ENCODE measurements around the gene CELA3A.
"Not testable (repeated sequence)": the region's sequence is repeated elsewhere in the genome, so short reads cannot be mapped to it uniquely, and the experiment has no call there.

Gene CELA3A

GRCh38 chr1:21997891-21998623 is 3.4 kb upstream of the CELA3A start:
- DNase-seq (ENCODE audit: low spot score in 2 of 2); H3K4me3 Mint-ChIP-seq; H3K27ac Mint-ChIP-seq; H3K4me1 Mint-ChIP-seq; ATAC-seq (ENCODE audit: low read depth); H3K36me3 Mint-ChIP-seq; H3K27me3 Mint-ChIP-seq; H3K9me3 Mint-ChIP-seq: not testable (repeated sequence)

- DNase-seq (ENCODE audit: low spot score in 2 of 2); H3K27ac Mint-ChIP-seq; H3K9me3 Mint-ChIP-seq; H3K4me1 Mint-ChIP-seq; H3K4me3 Mint-ChIP-seq; ATAC-seq (ENCODE audit: low read depth); H3K27me3 Mint-ChIP-seq; H3K36me3 Mint-ChIP-seq: not testable (repeated sequence)
Measured at GRCh38 chr1:21998624-21999294, 2.7 kb upstream of the CELA3A start.

GRCh38 chr1:21999645-22000044 is 1.8 kb upstream of the CELA3A start:
- ATAC-seq (ENCODE audit: low read depth); H3K36me3 Mint-ChIP-seq; H3K4me1 Mint-ChIP-seq; DNase-seq (ENCODE audit: low spot score in 2 of 2); H3K9me3 Mint-ChIP-seq; H3K27ac Mint-ChIP-seq; H3K27me3 Mint-ChIP-seq; H3K4me3 Mint-ChIP-seq: not testable (repeated sequence)

- not testable (repeated sequence) for H3K27ac Mint-ChIP-seq; H3K9me3 Mint-ChIP-seq; H3K4me3 Mint-ChIP-seq; ATAC-seq (ENCODE audit: low read depth); H3K27me3 Mint-ChIP-seq; H3K36me3 Mint-ChIP-seq; H3K4me1 Mint-ChIP-seq; DNase-seq (ENCODE audit: low spot score in 2 of 2)
Measured at GRCh38 chr1:22002461-22002860, 1.0 kb downstream of the CELA3A start.

GRCh38 chr1:22002875-22003274 is 1.4 kb downstream of the CELA3A start:
- H3K4me3 Mint-ChIP-seq; DNase-seq (ENCODE audit: low spot score in 2 of 2); ATAC-seq (ENCODE audit: low read depth); H3K27ac Mint-ChIP-seq; H3K36me3 Mint-ChIP-seq; H3K27me3 Mint-ChIP-seq; H3K4me1 Mint-ChIP-seq; H3K9me3 Mint-ChIP-seq: not testable (repeated sequence)

GRCh38 chr1:22003959-22004358 is 2.5 kb downstream of the CELA3A start:
- not testable (repeated sequence) for H3K27me3 Mint-ChIP-seq; ATAC-seq (ENCODE audit: low read depth); H3K4me3 Mint-ChIP-seq; H3K27ac Mint-ChIP-seq; H3K9me3 Mint-ChIP-seq; H3K4me1 Mint-ChIP-seq; DNase-seq (ENCODE audit: low spot score in 2 of 2); H3K36me3 Mint-ChIP-seq

- not testable (repeated sequence) for DNase-seq (ENCODE audit: low spot score in 2 of 2)
Measured at GRCh38 chr1:22005261-22006149, 4.0 kb downstream of the CELA3A start.

GRCh38 chr1:22006736-22007135 is 5.3 kb downstream of the CELA3A start:
- H3K27me3 Mint-ChIP-seq; ATAC-seq (ENCODE audit: low read depth); H3K9me3 Mint-ChIP-seq; H3K4me1 Mint-ChIP-seq; H3K36me3 Mint-ChIP-seq; H3K4me3 Mint-ChIP-seq; H3K27ac Mint-ChIP-seq; DNase-seq (ENCODE audit: low spot score in 2 of 2): not testable (repeated sequence)

More at GRCh38 chr1:22005261-22006149, 4.0 kb downstream of the CELA3A start:
- H3K4me1 Mint-ChIP-seq; ATAC-seq (ENCODE audit: low read depth); H3K27me3 Mint-ChIP-seq; H3K27ac Mint-ChIP-seq; H3K36me3 Mint-ChIP-seq; H3K9me3 Mint-ChIP-seq; H3K4me3 Mint-ChIP-seq: not testable (repeated sequence)

GRCh38 chr1:22007262-22007661 is 5.8 kb downstream of the CELA3A start:
- H3K27ac Mint-ChIP-seq; H3K27me3 Mint-ChIP-seq; H3K4me3 Mint-ChIP-seq; ATAC-seq (ENCODE audit: low read depth); DNase-seq (ENCODE audit: low spot score in 2 of 2); H3K36me3 Mint-ChIP-seq; H3K4me1 Mint-ChIP-seq; H3K9me3 Mint-ChIP-seq: not testable (repeated sequence)

- not testable (repeated sequence) for H3K27ac Mint-ChIP-seq; H3K36me3 Mint-ChIP-seq; DNase-seq (ENCODE audit: low spot score in 2 of 2); H3K4me1 Mint-ChIP-seq; H3K4me3 Mint-ChIP-seq; ATAC-seq (ENCODE audit: low read depth); H3K27me3 Mint-ChIP-seq; H3K9me3 Mint-ChIP-seq
Measured at GRCh38 chr1:22009566-22009965, 8.1 kb downstream of the CELA3A start.

GRCh38 chr1:22012752-22013151 is 11.3 kb downstream of the CELA3A start:
- not testable (repeated sequence) for H3K27ac Mint-ChIP-seq; H3K9me3 Mint-ChIP-seq; H3K36me3 Mint-ChIP-seq; H3K27me3 Mint-ChIP-seq; H3K4me3 Mint-ChIP-seq; DNase-seq (ENCODE audit: low spot score in 2 of 2); ATAC-seq (ENCODE audit: low read depth); H3K4me1 Mint-ChIP-seq

- H3K4me3 Mint-ChIP-seq; H3K36me3 Mint-ChIP-seq; ATAC-seq (ENCODE audit: low read depth); H3K27me3 Mint-ChIP-seq; DNase-seq (ENCODE audit: low spot score in 2 of 2); H3K9me3 Mint-ChIP-seq; H3K27ac Mint-ChIP-seq: not testable (repeated sequence)
- H3K4me1 Mint-ChIP-seq: peaks cover 11% of the 10 kb centered on the region
Measured at GRCh38 chr1:22014575-22015206, 13.2 kb downstream of the CELA3A start.

GRCh38 chr1:22018583-22019559 is 17.4 kb downstream of the CELA3A start:
- Mint-ChIP-seq H3K4me3 (peak overlapping the region; percentile 49), H3K36me3 (no peaks in the 10 kb centered on the region), H3K4me1 (peaks cover 18% of the 10 kb centered on the region), H3K9me3 (no peaks in the 10 kb centered on the region), H3K27me3 (no peaks in the 10 kb centered on the region), H3K27ac (peak overlapping the region; percentile 94)
- peak; percentile 47 to 58 for DNase-seq (ENCODE audit: low spot score in 2 of 2)
- ATAC-seq (ENCODE audit: low read depth): peak; percentile 95
